Spinal cord (tissue), 10 donors: ENCODE results near the gene RSPH10B2. TPM values are rescaled to one million over a fixed set of nuclear protein-coding genes. Genes with fewer than 3 reads are reported as not detected.
"Not testable (repeated sequence)": the region's sequence is repeated elsewhere in the genome, so short reads cannot be mapped to it uniquely, and the experiment has no call there.

Experiments
- DNase-seq, 6 donors: peaks; one replicate each; pipeline versions ENCODE4 v3.0.0 to v3.0.0-alpha.2; 2013 to 2015; ENCODE audit warnings: low spot score in 6 of 6, low read depth in 4 of 6
- H3K27ac ChIP-seq: one replicate; pipeline ENCODE4 v1.5.1; 2013; ENCODE audit warnings: low read depth, low read length, control low read depth
- H3K27me3 ChIP-seq: one replicate; pipeline ENCODE4 v1.6.1; 2013; ENCODE audit warnings: low read length; ENCODE audit not compliant: control insufficient read depth, insufficient read depth
- H3K36me3 ChIP-seq: one replicate; pipeline ENCODE4 v1.6.1; 2013; ENCODE audit warnings: low read length; ENCODE audit not compliant: control insufficient read depth, insufficient read depth
- H3K4me1 ChIP-seq: one replicate; pipeline ENCODE4 v1.6.1; 2013; ENCODE audit warnings: low read length; ENCODE audit not compliant: control insufficient read depth, insufficient read depth
- H3K4me3 ChIP-seq: one replicate; pipeline ENCODE4 v1.5.1; 2013; ENCODE audit warnings: low read depth, low read length, control low read depth
- H3K9me3 ChIP-seq: one replicate; pipeline ENCODE4 v1.6.1; 2013; ENCODE audit warnings: low read length; ENCODE audit not compliant: control insufficient read depth, insufficient read depth
- WGBS: methylation state at CpG from one replicate; pipeline ENCODE4 v1.1.5; 2013; ENCODE audit warnings: missing lambda C conversion rate; ENCODE audit not compliant: insufficient coverage; 5-methylcytosine and 5-hydroxymethylcytosine counted together
- polyA plus RNA-seq, 2 donors: library from polyadenylated mRNA; unstranded; fragments of 120-200 nt; gene quantifications; one replicate each; pipeline ENCODE4 v1.2.1, GENCODE V29; 2013; ENCODE audit not compliant: insufficient read length in 2 of 2
- total RNA-seq, 2 donors: library from RNA; depleted of rRNA in 1 of 2; stranded (reverse); fragments of 120-200 nt in 1 of 2; fragments of >200 nt in 1 of 2; gene quantifications; one replicate each; pipeline versions ENCODE4 v1.2.3 to v1.2.4, GENCODE V29; 2013 to 2014
- donor health status: healthy.

Gene RSPH10B2
- total and polyA plus RNA-seq, 4 donors: 1.4 to 8.6 (median 6.4) TPM

GRCh38 chr7:6831018-6831725 is 77.3 kb downstream of the RSPH10B2 start:
- no peaks in the 10 kb centered on the region for H3K9me3 ChIP-seq
- H3K36me3 ChIP-seq: no peaks in the 10 kb centered on the region
- no peaks in the 10 kb centered on the region for H3K4me1 ChIP-seq
- H3K27me3 ChIP-seq: peaks cover 10% of the 10 kb centered on the region
- H3K4me3 ChIP-seq: no peak overlapping the region
- no peak overlapping the region for H3K27ac ChIP-seq
- WGBS: 57% methylated on average over 5 of the region's 7 CpGs
- no peak for DNase-seq

GRCh38 chr7:6833636-6834035 is 79.7 kb downstream of the RSPH10B2 start:
- Histone ChIP-seq H3K4me1 (no peaks in the 10 kb centered on the region), H3K36me3 (no peaks in the 10 kb centered on the region), H3K27ac (no peak overlapping the region), H3K27me3 (peaks cover 10% of the 10 kb centered on the region), H3K4me3 (no peak overlapping the region), H3K9me3 (no peaks in the 10 kb centered on the region)
- WGBS: no CpG with 5 or more reads among the region's 6 CpGs
- DNase-seq: no peak

GRCh38 chr7:6835521-6835920 is 81.6 kb downstream of the RSPH10B2 start:
- not testable (repeated sequence) for H3K27ac ChIP-seq, H3K36me3 ChIP-seq, H3K4me1 ChIP-seq, DNase-seq, H3K4me3 ChIP-seq, H3K27me3 ChIP-seq, H3K9me3 ChIP-seq
- 72% methylated on average over 2 of the region's 3 CpGs for WGBS

GRCh38 chr7:6837081-6837480 is 83.2 kb downstream of the RSPH10B2 start:
- not testable (repeated sequence) for H3K27me3 ChIP-seq, H3K9me3 ChIP-seq, H3K4me1 ChIP-seq, H3K36me3 ChIP-seq, H3K4me3 ChIP-seq, DNase-seq, H3K27ac ChIP-seq
- WGBS: 92% methylated on average over 6 of the region's 10 CpGs

GRCh38 chr7:6842278-6842921 is 88.5 kb downstream of the RSPH10B2 start:
- not testable (repeated sequence) for H3K27me3 ChIP-seq, H3K4me3 ChIP-seq, H3K27ac ChIP-seq, H3K9me3 ChIP-seq, DNase-seq, H3K36me3 ChIP-seq, H3K4me1 ChIP-seq
- WGBS: 92% methylated on average over 15 of the region's 20 CpGs

GRCh38 chr7:6843092-6843491 is 89.2 kb downstream of the RSPH10B2 start:
- not testable (repeated sequence) for H3K4me1 ChIP-seq, H3K27me3 ChIP-seq, H3K36me3 ChIP-seq, H3K4me3 ChIP-seq, H3K9me3 ChIP-seq, H3K27ac ChIP-seq, DNase-seq
- 5% methylated on average over 3 of the region's 5 CpGs for WGBS

- H3K4me3 ChIP-seq, H3K27ac ChIP-seq, H3K36me3 ChIP-seq, H3K27me3 ChIP-seq, H3K4me1 ChIP-seq, DNase-seq, H3K9me3 ChIP-seq: not testable (repeated sequence)
- WGBS: 67% methylated on average over 2 of the region's 6 CpGs
These were observed 89.8 kb downstream of the RSPH10B2 start for GRCh38 chr7:6843654-6844053.

GRCh38 chr7:6845971-6846449 is 92.1 kb downstream of the RSPH10B2 start:
- not testable (repeated sequence) for H3K4me1 ChIP-seq, H3K27ac ChIP-seq, H3K9me3 ChIP-seq, H3K4me3 ChIP-seq, H3K36me3 ChIP-seq, DNase-seq, H3K27me3 ChIP-seq
- no CpG with 5 or more reads among the region's 16 CpGs for WGBS

GRCh38 chr7:6847751-6848150 is 93.8 kb downstream of the RSPH10B2 start:
- H3K27me3 ChIP-seq, H3K4me1 ChIP-seq, H3K36me3 ChIP-seq, DNase-seq, H3K9me3 ChIP-seq, H3K4me3 ChIP-seq, H3K27ac ChIP-seq: not testable (repeated sequence)
- no CpG with 5 or more reads among the region's 18 CpGs for WGBS
